PC-9 (cell line): ENCODE results near the gene ST6GALNAC2. TPM values are rescaled to one million over a fixed set of nuclear protein-coding genes. Genes with fewer than 3 reads are reported as not detected.

Source experiments
- BruUV-seq: library from RNA; stranded (reverse); fragments of 400-500 nt; replicated peaks from 2 replicates; lab custom pipeline; 2021; lab: Mats Ljungman, UMichigan
- CTCF ChIA-PET: fragments of 300-600 bp; sonication (Branson Sonifier 250); formaldehyde crosslinking; loops from one replicate; lab custom pipeline; 2022; ENCODE audit warnings: antibody characterized with exemption; lab: Charles Lee
- POLR2A ChIA-PET: fragments of 300-600 bp; sonication (Branson Sonifier 250); formaldehyde crosslinking; loops from one replicate; lab custom pipeline; 2022; ENCODE audit warnings: antibody characterized with exemption; ENCODE audit not compliant: unreplicated experiment; lab: Charles Lee
- DNase-seq, 2 experiments: peaks; one replicate each; pipeline versions ENCODE4 v3.0.0 to v3.0.0-alpha.2; 2015 to 2022; ENCODE audit warnings: mixed read lengths in 1 of 2
- H2AFZ ChIP-seq: fragments of 200-600 bp; sonication (generic); 2 replicates; pipeline ENCODE4 v1.8.1; 2017; ENCODE audit warnings: antibody characterized with exemption
- H3F3A ChIP-seq: fragments of 200-600 bp; sonication (generic); 2 replicates; pipeline ENCODE4 v1.8.1; 2017; ENCODE audit warnings: antibody characterized with exemption, mild to moderate bottlenecking, low read depth; ENCODE audit not compliant: insufficient read depth
- H3K27ac ChIP-seq: fragments of 200-600 bp; sonication (generic); 2 replicates; pipeline ENCODE4 v1.6.1; 2016; ENCODE audit warnings: mixed run types
- H3K27me3 ChIP-seq: fragments of 200-600 bp; sonication (generic); 2 replicates; pipeline ENCODE4 v1.6.1; 2016; ENCODE audit warnings: low read depth, mixed run types; ENCODE audit not compliant: insufficient read depth
- H3K36me3 ChIP-seq: fragments of 200-600 bp; sonication (generic); 2 replicates; pipeline ENCODE4 v1.6.1; 2016; ENCODE audit warnings: low read depth, mixed run types
- H3K4me1 ChIP-seq: fragments of 200-600 bp; sonication (generic); replicated peaks from 2 replicates; pipeline ENCODE4 v1.6.1; 2016; ENCODE audit warnings: mixed run types; ENCODE audit not compliant: insufficient read depth
- H3K4me2 ChIP-seq: fragments of 200-600 bp; sonication (generic); 2 replicates; pipeline ENCODE4 v1.6.1; 2017; ENCODE audit warnings: mixed run types
- H3K4me3 ChIP-seq: fragments of 200-600 bp; sonication (generic); 2 replicates; pipeline ENCODE4 v1.6.1; 2016; ENCODE audit warnings: mixed run types
- H3K79me2 ChIP-seq: fragments of 200-600 bp; sonication (generic); 2 replicates; pipeline ENCODE4 v1.6.1; 2017; ENCODE audit warnings: low read depth, mixed run types
- H3K9me2 ChIP-seq: fragments of 200-600 bp; sonication (generic); 2 replicates; pipeline ENCODE4 v1.8.1; 2017; ENCODE audit warnings: mild to moderate bottlenecking; ENCODE audit not compliant: insufficient read depth
- H3K9me3 ChIP-seq: fragments of 200-600 bp; sonication (generic); 2 replicates; pipeline ENCODE4 v1.8.1; 2016; ENCODE audit warnings: low read depth; ENCODE audit not compliant: insufficient read depth
- H4K20me1 ChIP-seq: fragments of 200-600 bp; sonication (generic); 2 replicates; pipeline ENCODE4 v1.8.1; 2017; ENCODE audit not compliant: insufficient read depth
- CTCF ChIP-seq: fragments of 200-600 bp; sonication (generic); conservative IDR thresholded peaks from 2 replicates; pipeline ENCODE4 v1.6.1; 2017; ENCODE audit warnings: mixed run types, antibody characterized with exemption, mild to moderate bottlenecking, moderate library complexity
- EZH2 ChIP-seq: fragments of 200-600 bp; sonication (generic); IDR thresholded peaks from 2 replicates; pipeline ENCODE4 v1.8.0; 2017; ENCODE audit warnings: antibody characterized with exemption, low read depth
- intact Hi-C: fragments of 100-400 bp; cut with micrococcal nuclease; formaldehyde crosslinking; loops from one replicate; pipeline ENCODE4 v1.10.0; 2022; ENCODE audit not compliant: unreplicated experiment
- total RNA-seq: library from RNA; stranded (reverse); gene quantifications from 2 replicates; pipeline ENCODE4 v1.2.3, GENCODE V29; 2021

ST6GALNAC2 gene
- total RNA-seq, 1 experiment from 2014 or later: 15.5 TPM

GRCh38 chr17:76627510-76627909 lies 41.9 kb upstream of the ST6GALNAC2 start:
- Histone ChIP-seq H3K27ac (no peak overlapping the region), H3K4me2 (no peak overlapping the region), H3K4me1 (peaks cover 15% of the 10 kb centered on the region), H3K9me2 (no peaks in the 10 kb centered on the region), H3K79me2 (no peaks in the 10 kb centered on the region), H3K4me3 (no peak overlapping the region), H3F3A (0 out of 2 replicates have a peak, but pooled peaks cover 3% of the 10 kb centered on the region), H3K27me3 (no peaks in the 10 kb centered on the region), H2AFZ (no peak overlapping the region), H3K9me3 (no peaks in the 10 kb centered on the region), H4K20me1 (no peaks in the 10 kb centered on the region), H3K36me3 (no peaks in the 10 kb centered on the region)
- CTCF ChIA-PET: no interaction called here
- POLR2A ChIA-PET: no interaction called here
- DNase-seq: no peak
- no TSS peak for BruUV-seq
- intact Hi-C loops: no loop called here
- TF ChIP-seq CTCF: no peak
- no peak for TF ChIP-seq EZH2

GRCh38 chr17:76626442-76626841 lies 40.8 kb upstream of the ST6GALNAC2 start:
- Histone ChIP-seq H4K20me1 (no peaks in the 10 kb centered on the region), H3K27me3 (no peaks in the 10 kb centered on the region), H3K79me2 (no peaks in the 10 kb centered on the region), H3K9me3 (no peaks in the 10 kb centered on the region), H2AFZ (no peak overlapping the region), H3K27ac (no peak overlapping the region), H3K9me2 (no peaks in the 10 kb centered on the region), H3K36me3 (no peaks in the 10 kb centered on the region), H3F3A (no peaks in the 10 kb centered on the region), H3K4me2 (no peak overlapping the region), H3K4me1 (peaks cover 15% of the 10 kb centered on the region), H3K4me3 (no peak overlapping the region)
- DNase-seq: peak in 1 of 2 experiments; percentile 45
- POLR2A ChIA-PET: no interaction called here
- intact Hi-C loops: no loop called here
- TF ChIP-seq EZH2 (no peak), CTCF (no peak)
- no TSS peak for BruUV-seq
- CTCF ChIA-PET: no interaction called here

- DNase-seq: no peak
- Histone ChIP-seq H3K79me2 (no peaks in the 10 kb centered on the region), H3K4me2 (no peak overlapping the region), H2AFZ (no peak overlapping the region), H3K27me3 (no peaks in the 10 kb centered on the region), H3K9me2 (no peaks in the 10 kb centered on the region), H3K4me1 (peaks cover 15% of the 10 kb centered on the region), H3K36me3 (no peaks in the 10 kb centered on the region), H3F3A (no peaks in the 10 kb centered on the region), H3K27ac (no peak overlapping the region), H4K20me1 (no peaks in the 10 kb centered on the region), H3K9me3 (no peaks in the 10 kb centered on the region), H3K4me3 (no peak overlapping the region)
- POLR2A ChIA-PET: interaction anchor here (0.6 kb wide), 1 partner anchor 12 kb away, joined by 4 read pairs; no protein-coding TSS in a partner anchor
- intact Hi-C loops: loop anchor here (2.0 kb wide), 1 partner anchor 103 kb away; no protein-coding TSS in a partner anchor
- TF ChIP-seq EZH2 (no peak), CTCF (no peak)
- BruUV-seq: no TSS peak
- CTCF ChIA-PET: no interaction called here
Observed at GRCh38 chr17:76625496-76625895, 39.8 kb upstream of the ST6GALNAC2 start.
